IPS-11a (cell line): ENCODE data around the gene JPT1.

ENCODE experiments used
- H3K4me3 ChIP-seq: one replicate; pipeline ENCODE4 v1.5.1; 2013; ENCODE audit warnings: low read depth, low read length, control low read depth

The JPT1 gene

GRCh38 chr17:75087558-75088453 lies 66.5 kb downstream of the JPT1 start, which contains the start of gene SLC16A5:
SLC16A5 (plus strand) TSS chr17:75087954; CDS start chr17:75093637, 5,683 bp downstream.
- H3K4me3 ChIP-seq, result peak within 1 kb of the TSS; percentile 55

- H3K4me3 ChIP-seq, result peak overlapping the region; percentile 55
Measured at GRCh38 chr17:75087182-75087557, 67.1 kb downstream of the JPT1 start.

- H3K4me3 ChIP-seq, result no peak overlapping the region
Measured at GRCh38 chr17:75086496-75087181, 67.7 kb downstream of the JPT1 start.
